Tibial nerve (tissue), 3 donors: ENCODE results near the gene CNTNAP5.

ENCODE experiments used
- CTCF ChIP-seq, 5 experiments: fragments of 200-600 bp in 3 of 5; fragments of 450-650 bp in 2 of 5; sonication (generic) in 3 of 5; IDR thresholded peaks; one replicate each; pipeline ENCODE4 v1.5.1; 2016 to 2019; ENCODE audit warnings: antibody characterized with exemption in 5 of 5, mild to moderate bottlenecking in 3 of 5, moderate library complexity in 2 of 5
- POLR2A ChIP-seq, 2 donors: fragments of 450-650 bp; IDR thresholded peaks; one replicate each; pipeline ENCODE4 v1.6.1; 2017; ENCODE audit warnings: antibody characterized with exemption in 2 of 2, mild to moderate bottlenecking in 2 of 2, moderate library complexity in 2 of 2

GRCh38 chr2:124664363-124664762 lies 639.3 kb downstream of the CNTNAP5 start:
- TF ChIP-seq CTCF (IDR thresholded peaks at IDR 0.05) (no peak), POLR2A (IDR thresholded peaks at IDR 0.05) (no peak)
